MM.1S (cell line): Measurements from ENCODE around the gene BRD4.

ENCODE experiments used
- DNase-seq: peaks from one replicate; pipeline ENCODE4 v3.0.0-alpha.2; 2015
- H2AFZ ChIP-seq: fragments of 300-600 bp; sonication (generic); 2 replicates; pipeline ENCODE4 v1.6.0; 2016; ENCODE audit warnings: antibody characterized with exemption, low read length
- H3F3A ChIP-seq: fragments of 300-600 bp; sonication (generic); 2 replicates; pipeline ENCODE4 v1.6.1; 2016; ENCODE audit warnings: mild to moderate bottlenecking, antibody characterized with exemption, low read length, moderate library complexity, mixed read lengths; ENCODE audit not compliant: insufficient read depth
- H3K27ac ChIP-seq: fragments of 300-600 bp; sonication (generic); 2 replicates; pipeline ENCODE4 v1.5.1; 2016; ENCODE audit warnings: mild to moderate bottlenecking, low read length
- H3K27me3 ChIP-seq: fragments of 300-600 bp; sonication (generic); replicated peaks from 2 replicates; pipeline ENCODE4 v1.6.0; 2016; ENCODE audit warnings: low read length; ENCODE audit not compliant: insufficient read depth
- H3K36me3 ChIP-seq: fragments of 300-600 bp; sonication (generic); replicated peaks from 2 replicates; pipeline ENCODE4 v1.6.1; 2016; ENCODE audit warnings: mild to moderate bottlenecking, low read length, mixed read lengths; ENCODE audit not compliant: insufficient read depth
- H3K4me1 ChIP-seq: fragments of 300-600 bp; sonication (generic); 2 replicates; pipeline ENCODE4 v1.6.1; 2016; ENCODE audit warnings: low read length, mixed read lengths
- H3K4me2 ChIP-seq: fragments of 300-600 bp; sonication (generic); 2 replicates; pipeline ENCODE4 v1.6.0; 2016; ENCODE audit warnings: low read depth, low read length
- H3K4me3 ChIP-seq: fragments of 300-600 bp; sonication (generic); 2 replicates; pipeline ENCODE4 v1.5.1; 2016; ENCODE audit warnings: low read length, mixed read lengths
- H3K79me2 ChIP-seq: fragments of 300-600 bp; sonication (generic); 2 replicates; pipeline ENCODE4 v1.6.1; 2016; ENCODE audit warnings: mixed run types, low read length, mixed read lengths
- H3K9ac ChIP-seq: fragments of 300-600 bp; sonication (generic); 2 replicates; pipeline ENCODE4 v1.6.1; 2016; ENCODE audit warnings: low read length, mixed read lengths
- H3K9me2 ChIP-seq: fragments of 300-600 bp; sonication (generic); replicated peaks from 2 replicates; pipeline ENCODE4 v1.6.1; 2016; ENCODE audit warnings: mild to moderate bottlenecking, low read length, mixed read lengths; ENCODE audit not compliant: insufficient read depth
- H3K9me3 ChIP-seq: fragments of 300-600 bp; sonication (generic); replicated peaks from 2 replicates; pipeline ENCODE4 v1.6.1; 2016; ENCODE audit warnings: mild to moderate bottlenecking, low read length, mixed read lengths; ENCODE audit not compliant: insufficient read depth
- H4K20me1 ChIP-seq: fragments of 300-600 bp; sonication (generic); 2 replicates; pipeline ENCODE4 v1.6.1; 2016; ENCODE audit warnings: mild to moderate bottlenecking, low read length, moderate library complexity, mixed read lengths; ENCODE audit not compliant: insufficient read depth
- EZH2 ChIP-seq: fragments of 300-600 bp; sonication (generic); optimal IDR thresholded peaks from 2 replicates; pipeline ENCODE3; 2017; ENCODE audit warnings: low read depth, mild to moderate bottlenecking, antibody characterized with exemption, low read length, mixed read lengths
- EZH2phosphoT487 ChIP-seq: fragments of 300-600 bp; sonication (generic); IDR thresholded peaks from 2 replicates; pipeline ENCODE4 v1.6.1; 2018; ENCODE audit warnings: antibody characterized with exemption, low read length
- TF ChIP-seq, protein P1 (sequence below): fragments of 300-600 bp; sonication (generic); IDR thresholded peaks from 2 replicates; pipeline ENCODE4 v1.5.1; 2016; ENCODE audit warnings: antibody characterized with exemption, low read length, mixed read lengths

BRD4 gene

DNA sequence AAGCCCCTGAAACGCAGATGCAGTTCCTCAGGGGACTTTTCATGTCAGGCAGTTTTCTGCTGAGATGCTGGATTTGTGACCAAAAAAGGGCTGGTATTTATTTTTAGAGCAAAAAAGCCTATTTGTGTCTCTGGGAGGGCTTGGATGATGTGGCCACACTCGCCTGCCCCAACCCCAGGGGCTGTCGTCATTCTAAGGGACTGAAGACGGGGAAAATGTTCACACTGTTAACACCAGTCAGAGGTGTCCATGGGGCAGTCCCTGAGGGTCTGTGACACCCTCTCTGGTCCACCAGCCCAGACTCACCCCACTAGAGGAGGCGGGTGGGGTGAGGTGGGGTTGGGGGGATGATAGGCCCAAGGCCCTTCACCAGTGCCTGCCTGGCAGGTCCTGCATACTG is 84.2 kb downstream of the BRD4 start:
- H3K27ac ChIP-seq: no peak overlapping the region
- no peaks in the 10 kb centered on the region for H3K9me2 ChIP-seq
- H3K27me3 ChIP-seq: no peaks in the 10 kb centered on the region
- no peaks in the 10 kb centered on the region for H3K9me3 ChIP-seq
- H3K79me2 ChIP-seq: peaks cover 32% of the 10 kb centered on the region
- no peak for DNase-seq
- no peaks in the 10 kb centered on the region for H3K4me1 ChIP-seq
- no peak overlapping the region for H3K4me3 ChIP-seq
- H4K20me1 ChIP-seq: no peaks in the 10 kb centered on the region
- H2AFZ ChIP-seq: no peak overlapping the region
- no peaks in the 10 kb centered on the region for H3F3A ChIP-seq
- TF ChIP-seq EZH2phosphoT487 (no peak), EZH2 (no peak)
- TF ChIP-seq, protein P1, sequence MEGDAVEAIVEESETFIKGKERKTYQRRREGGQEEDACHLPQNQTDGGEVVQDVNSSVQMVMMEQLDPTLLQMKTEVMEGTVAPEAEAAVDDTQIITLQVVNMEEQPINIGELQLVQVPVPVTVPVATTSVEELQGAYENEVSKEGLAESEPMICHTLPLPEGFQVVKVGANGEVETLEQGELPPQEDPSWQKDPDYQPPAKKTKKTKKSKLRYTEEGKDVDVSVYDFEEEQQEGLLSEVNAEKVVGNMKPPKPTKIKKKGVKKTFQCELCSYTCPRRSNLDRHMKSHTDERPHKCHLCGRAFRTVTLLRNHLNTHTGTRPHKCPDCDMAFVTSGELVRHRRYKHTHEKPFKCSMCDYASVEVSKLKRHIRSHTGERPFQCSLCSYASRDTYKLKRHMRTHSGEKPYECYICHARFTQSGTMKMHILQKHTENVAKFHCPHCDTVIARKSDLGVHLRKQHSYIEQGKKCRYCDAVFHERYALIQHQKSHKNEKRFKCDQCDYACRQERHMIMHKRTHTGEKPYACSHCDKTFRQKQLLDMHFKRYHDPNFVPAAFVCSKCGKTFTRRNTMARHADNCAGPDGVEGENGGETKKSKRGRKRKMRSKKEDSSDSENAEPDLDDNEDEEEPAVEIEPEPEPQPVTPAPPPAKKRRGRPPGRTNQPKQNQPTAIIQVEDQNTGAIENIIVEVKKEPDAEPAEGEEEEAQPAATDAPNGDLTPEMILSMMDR: no peak
- H3K9ac ChIP-seq: no peak overlapping the region
- peaks cover 6% of the 10 kb centered on the region; the same call in 1 of the 2 replicates for H3K36me3 ChIP-seq
- no peak overlapping the region for H3K4me2 ChIP-seq

DNA sequence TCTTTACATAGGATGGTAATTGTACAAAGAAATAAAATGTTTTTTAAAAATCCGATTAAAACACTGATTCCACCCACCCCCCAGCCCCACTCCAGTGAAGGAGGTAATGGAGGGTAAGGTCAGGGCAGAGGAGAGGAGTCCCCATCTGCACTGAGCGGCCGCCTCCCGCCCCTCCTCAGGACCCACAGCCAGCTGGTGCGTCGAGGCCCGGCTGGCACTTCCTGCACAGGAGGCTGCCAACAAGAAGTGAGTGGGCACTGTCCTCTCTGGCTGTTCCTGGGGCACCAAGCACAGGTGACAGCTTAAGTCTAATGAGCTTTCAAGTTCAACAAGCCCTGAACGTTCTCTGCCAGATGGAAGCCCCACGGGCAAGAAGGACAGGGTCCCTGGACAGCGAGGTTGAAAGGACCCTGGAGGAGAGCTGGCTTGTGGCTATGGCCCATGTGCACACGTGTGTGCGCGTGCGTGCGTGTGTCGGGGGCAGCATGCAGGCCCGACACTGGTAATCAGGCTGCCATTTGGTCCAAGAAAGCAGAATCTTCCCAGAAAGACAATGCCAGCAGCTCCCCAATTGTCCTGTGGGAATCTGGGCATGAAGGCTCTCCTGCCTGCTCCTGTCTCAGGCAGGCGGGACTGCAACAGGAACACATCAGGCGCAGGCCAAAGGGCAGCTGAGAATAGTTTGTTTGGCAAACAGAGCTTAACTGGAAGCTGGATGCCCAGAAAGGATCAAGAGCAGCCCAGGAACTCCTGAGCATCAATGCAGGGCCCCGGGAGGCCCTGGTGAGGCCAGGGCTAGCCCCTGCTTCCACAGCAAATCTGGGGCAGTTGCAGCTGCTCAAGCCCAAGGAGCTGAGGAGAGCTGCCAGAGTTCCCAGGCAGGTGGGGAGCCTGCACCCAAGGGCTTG is 85.0 kb downstream of the BRD4 start:
- Histone ChIP-seq H3K4me2 (no peak overlapping the region), H3K79me2 (peaks cover 25% of the 10 kb centered on the region), H3K36me3 (peaks cover 6% of the 10 kb centered on the region; the same call in 1 of the 2 replicates), H3K4me1 (no peaks in the 10 kb centered on the region), H3K9me2 (no peaks in the 10 kb centered on the region), H3K9ac (no peak overlapping the region), H3K27me3 (no peaks in the 10 kb centered on the region), H2AFZ (no peak overlapping the region), H3K27ac (no peak overlapping the region), H4K20me1 (no peaks in the 10 kb centered on the region), H3K9me3 (no peaks in the 10 kb centered on the region), H3K4me3 (no peak overlapping the region), H3F3A (no peaks in the 10 kb centered on the region)
- DNase-seq: no peak
- TF ChIP-seq EZH2phosphoT487: no peak
- TF ChIP-seq EZH2: no peak
- TF ChIP-seq, protein P1: no peak

GRCh38 chr19:15246198-15246481 is 86.2 kb downstream of the BRD4 start:
- no peak for DNase-seq
- peaks cover 17% of the 10 kb centered on the region for H3K79me2 ChIP-seq
- no peaks in the 10 kb centered on the region for H4K20me1 ChIP-seq
- H2AFZ ChIP-seq: no peak overlapping the region
- no peaks in the 10 kb centered on the region for H3F3A ChIP-seq
- TF ChIP-seq EZH2: no peak
- no peak for TF ChIP-seq EZH2phosphoT487
- TF ChIP-seq, protein P1: no peak
- H3K27me3 ChIP-seq: no peaks in the 10 kb centered on the region
- no peak overlapping the region for H3K4me3 ChIP-seq
- no peaks in the 10 kb centered on the region for H3K9me3 ChIP-seq
- no peaks in the 10 kb centered on the region for H3K9me2 ChIP-seq
- no peak overlapping the region for H3K27ac ChIP-seq
- no peaks in the 10 kb centered on the region for H3K4me1 ChIP-seq
- H3K36me3 ChIP-seq: peaks cover 6% of the 10 kb centered on the region; the same call in 1 of the 2 replicates
- H3K9ac ChIP-seq: no peak overlapping the region
- H3K4me2 ChIP-seq: no peak overlapping the region
